MCF 10A (cell line): Measurements from ENCODE around the gene KMT2B. TPM values are rescaled to one million over a fixed set of nuclear protein-coding genes. Genes with fewer than 3 reads are reported as not detected.

ENCODE experiments used
- BruUV-seq: library from RNA; stranded (reverse); fragments of 400-500 nt; replicated peaks from 2 replicates; lab custom pipeline; 2021; lab: Mats Ljungman, UMichigan
- CTCF ChIA-PET: fragments of 300-600 bp; sonication (Branson Sonifier 250); formaldehyde crosslinking; extraction: SDS; loops from one replicate; lab custom pipeline; 2021; ENCODE audit warnings: antibody characterized with exemption, inconsistent platforms; lab: Yijun Ruan, JAX
- POLR2A ChIA-PET: fragments of 300-600, 350-650 bp; sonication (Branson Sonifier 250); formaldehyde crosslinking; extraction: SDS; loops from one replicate; lab custom pipeline; 2020; ENCODE audit warnings: antibody characterized with exemption, inconsistent platforms; lab: Yijun Ruan, JAX
- DNase-seq: peaks from one replicate; pipeline ENCODE4 v3.0.0-alpha.2; 2018; ENCODE audit not compliant: unreplicated experiment
- H3K27ac Mint-ChIP-seq: one replicate; pipeline ENCODE4 v1.8.0; 2022; ENCODE audit warnings: mild to moderate bottlenecking, low read depth, mixed read lengths; ENCODE audit not compliant: unreplicated experiment
- H3K27me3 Mint-ChIP-seq: one replicate; pipeline ENCODE4 v1.8.0; 2022; ENCODE audit warnings: mixed read lengths; ENCODE audit not compliant: insufficient read depth, unreplicated experiment
- H3K36me3 Mint-ChIP-seq: one replicate; pipeline ENCODE4 v1.8.0; 2022; ENCODE audit warnings: mild to moderate bottlenecking, moderate library complexity, mixed read lengths; ENCODE audit not compliant: insufficient read depth, unreplicated experiment
- H3K4me1 Mint-ChIP-seq: one replicate; pipeline ENCODE4 v1.8.0; 2022; ENCODE audit warnings: mixed read lengths; ENCODE audit not compliant: insufficient read depth, unreplicated experiment
- H3K4me3 Mint-ChIP-seq: one replicate; pipeline ENCODE4 v1.8.0; 2022; ENCODE audit warnings: mild to moderate bottlenecking, moderate library complexity, mixed read lengths; ENCODE audit not compliant: unreplicated experiment
- H3K9me3 Mint-ChIP-seq: one replicate; pipeline ENCODE4 v1.8.0; 2022; ENCODE audit warnings: mixed read lengths; ENCODE audit not compliant: unreplicated experiment
- CTCF ChIP-seq: fragments of 200-600 bp; IDR thresholded peaks from one replicate; pipeline ENCODE4 v1.8.0; 2022; ENCODE audit warnings: antibody characterized with exemption, mild to moderate bottlenecking; ENCODE audit not compliant: unreplicated experiment
- intact Hi-C: fragments of 100-400 bp; cut with micrococcal nuclease; formaldehyde crosslinking; loops from 2 replicates; pipeline ENCODE4 v1.14.1; 2022
- total RNA-seq: library from RNA; stranded (reverse); gene quantifications from 2 replicates; pipeline ENCODE4 v1.2.3, GENCODE V29; 2022

Gene KMT2B
- total RNA-seq, 1 experiment from 2014 or later = 36.0 TPM

GRCh38 chr19:35731353-35731752 lies 13.6 kb downstream of the KMT2B start:
- DNase-seq = no peak
- H3K4me1 Mint-ChIP-seq = no peaks in the 10 kb centered on the region

GRCh38 chr19:35731779-35732405 lies 14.1 kb downstream of the KMT2B start:
- Mint-ChIP-seq H3K27me3 (no peaks in the 10 kb centered on the region), H3K27ac (no peak overlapping the region), H3K9me3 (no peaks in the 10 kb centered on the region), H3K4me1 (no peaks in the 10 kb centered on the region), H3K36me3 (peaks cover 65% of the 10 kb centered on the region), H3K4me3 (no peak overlapping the region)
- no TSS peak for BruUV-seq
- intact Hi-C loops = no loop called here
- no peak for TF ChIP-seq CTCF
- ChIA-PET CTCF (no interaction called here), POLR2A (interaction anchor here (0.6 to 1.2 kb wide), 3 partner anchors 9 to 13 kb away, joined by 3 to 4 read pairs (median 4); no protein-coding TSS in a partner anchor)
- DNase-seq = no peak

More at GRCh38 chr19:35731353-35731752, 13.6 kb downstream of the KMT2B start:
- H3K4me3 Mint-ChIP-seq = no peak overlapping the region
- no peaks in the 10 kb centered on the region for H3K9me3 Mint-ChIP-seq
- POLR2A ChIA-PET = interaction anchor here (0.7 to 1.2 kb wide), 3 partner anchors 9 to 13 kb away, joined by 3 to 4 read pairs (median 4); no protein-coding TSS in a partner anchor
- no peaks in the 10 kb centered on the region for H3K27me3 Mint-ChIP-seq
- no TSS peak for BruUV-seq
- peaks cover 68% of the 10 kb centered on the region for H3K36me3 Mint-ChIP-seq
- CTCF ChIA-PET = no interaction called here
- TF ChIP-seq CTCF = no peak
- intact Hi-C loops = no loop called here
- no peak overlapping the region for H3K27ac Mint-ChIP-seq

- H3K36me3 Mint-ChIP-seq = peaks cover 57% of the 10 kb centered on the region
- no peak for TF ChIP-seq CTCF
- H3K4me3 Mint-ChIP-seq = no peak overlapping the region
- H3K27me3 Mint-ChIP-seq = no peaks in the 10 kb centered on the region
- H3K4me1 Mint-ChIP-seq = no peaks in the 10 kb centered on the region
- intact Hi-C loops = no loop called here
- ChIA-PET POLR2A (interaction anchor here (0.6 to 1.2 kb wide), 2 partner anchors 11 to 14 kb away, joined by 3 to 4 read pairs; no protein-coding TSS in a partner anchor), CTCF (no interaction called here)
- no peak overlapping the region for H3K27ac Mint-ChIP-seq
- DNase-seq = no peak
- TSS peak; percentile 9 for BruUV-seq
- no peaks in the 10 kb centered on the region for H3K9me3 Mint-ChIP-seq
Observed at GRCh38 chr19:35732540-35733179, 14.9 kb downstream of the KMT2B start.

- no TSS peak for BruUV-seq
- ChIA-PET POLR2A (no interaction called here), CTCF (no interaction called here)
- Mint-ChIP-seq H3K27me3 (no peaks in the 10 kb centered on the region), H3K9me3 (no peaks in the 10 kb centered on the region), H3K27ac (no peak overlapping the region), H3K36me3 (peaks cover 56% of the 10 kb centered on the region), H3K4me3 (no peak overlapping the region), H3K4me1 (no peaks in the 10 kb centered on the region)
- TF ChIP-seq CTCF = no peak
- no peak for DNase-seq
- intact Hi-C loops = no loop called here
Observed at GRCh38 chr19:35733180-35734125, 15.7 kb downstream of the KMT2B start.
